Posterior cingulate gyrus (tissue), 11 donors: ENCODE data around the gene STXBP3.

Source experiments
- DNase-seq, 10 donors: peaks; one replicate each; pipeline versions ENCODE4 v3.0.0 to v3.0.0-alpha.2; 2020 to 2021; ENCODE audit warnings: mixed read lengths in 3 of 10
- intact Hi-C: fragments of 100-400 bp; cut with DNase I; formaldehyde crosslinking; loops from one replicate; pipeline ENCODE4 v1.15.1; 2023

STXBP3 gene

DNA sequence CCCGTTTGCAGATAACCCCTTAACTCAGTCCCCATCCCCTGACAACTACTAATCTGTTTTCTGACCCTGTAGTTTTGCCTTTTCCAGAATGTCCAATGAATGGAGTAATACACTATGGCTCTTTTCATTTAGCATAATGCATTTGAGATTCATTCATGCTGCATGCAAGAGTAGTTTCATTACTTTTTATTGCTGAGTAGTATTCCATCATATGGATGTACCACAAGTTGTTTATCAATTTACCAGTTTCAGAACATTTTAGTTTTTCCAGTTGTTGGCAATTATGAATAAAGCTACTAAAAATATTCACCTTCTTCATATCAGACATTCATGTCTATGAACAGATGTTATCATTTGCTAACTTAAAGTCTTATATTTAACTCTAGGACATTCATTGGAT, 45.3 kb downstream of the STXBP3 start:
- intact Hi-C loops = no loop called here
- no peak for DNase-seq

DNA sequence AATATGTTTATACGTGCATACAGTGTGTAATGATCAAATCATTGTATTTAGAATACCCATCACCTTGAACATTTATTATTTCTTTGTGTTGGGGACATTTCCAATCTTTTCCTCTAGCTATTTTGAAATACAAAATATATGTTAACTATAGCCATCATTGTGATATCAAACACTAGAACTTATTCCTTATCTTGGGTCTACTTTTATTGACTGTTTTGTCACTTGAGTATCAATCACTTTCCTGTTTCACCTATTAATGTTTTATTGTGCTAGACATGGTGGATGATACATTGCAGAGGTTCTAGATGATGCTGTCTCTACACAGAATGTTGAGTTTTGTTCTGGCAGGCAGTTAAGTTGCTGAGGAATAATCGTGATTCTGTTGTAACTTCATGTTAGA, 45.9 kb downstream of the STXBP3 start:
- no peak for DNase-seq
- intact Hi-C loops = no loop called here

DNA sequence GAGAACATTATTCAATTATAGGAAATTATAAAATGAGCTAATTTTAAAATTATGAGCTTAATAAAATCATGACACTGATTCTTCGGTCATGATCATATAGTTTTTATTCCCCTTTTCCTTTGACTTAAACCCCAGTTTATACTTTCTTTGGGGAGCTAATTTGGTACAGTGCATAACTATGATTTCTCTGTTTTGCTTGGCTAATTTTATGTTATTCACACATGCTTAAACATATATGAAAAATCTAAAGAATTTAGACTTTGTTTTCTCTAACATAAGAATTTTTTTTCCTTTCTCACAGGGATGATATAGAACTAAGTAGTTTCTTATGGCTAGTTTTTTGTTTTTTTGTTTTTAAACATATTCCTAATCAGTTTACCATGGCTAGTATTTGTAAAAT, 52.5 kb downstream of the STXBP3 start:
- intact Hi-C loops = no loop called here
- no peak for DNase-seq

DNA sequence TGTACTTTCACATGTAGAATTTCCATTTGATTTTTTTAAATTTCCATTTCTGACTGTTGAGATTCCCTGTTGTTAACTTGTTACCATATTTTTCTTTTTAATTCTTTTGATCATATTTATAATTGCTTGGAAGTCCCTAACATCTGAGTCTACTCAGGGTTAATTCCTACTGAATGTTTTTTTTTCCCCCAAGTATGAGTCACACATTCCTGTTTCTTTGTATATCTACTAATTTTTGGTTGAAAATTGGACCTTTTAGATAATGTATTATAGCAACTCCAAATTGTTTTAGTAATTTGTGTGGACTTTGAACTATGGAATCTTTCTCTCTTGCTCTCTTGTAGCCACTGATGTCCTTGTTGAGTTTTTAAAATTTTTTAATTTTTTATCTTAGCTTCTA, 54.6 kb downstream of the STXBP3 start:
- intact Hi-C loops = no loop called here
- DNase-seq = no peak

DNA sequence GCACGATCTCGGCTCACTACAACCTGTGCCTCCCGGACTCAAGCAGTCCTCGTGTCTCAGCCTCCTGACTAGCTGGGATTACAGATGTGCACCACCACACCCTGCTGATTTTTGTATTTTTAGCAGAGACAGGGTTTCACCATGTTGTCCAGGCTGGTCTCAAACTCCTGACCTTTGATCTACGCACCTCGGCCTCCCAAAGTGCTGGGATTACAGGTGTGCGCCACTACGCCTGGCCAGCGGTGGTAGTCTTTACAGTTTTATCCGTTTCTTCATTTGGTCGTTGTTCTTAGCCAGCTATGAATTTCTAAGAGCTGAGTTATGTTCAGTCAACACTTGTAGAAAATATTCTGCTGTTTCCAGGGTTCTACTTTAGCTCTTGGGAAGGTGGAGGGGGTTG, 57.1 kb downstream of the STXBP3 start:
- DNase-seq = no peak
- intact Hi-C loops = no loop called here

DNA sequence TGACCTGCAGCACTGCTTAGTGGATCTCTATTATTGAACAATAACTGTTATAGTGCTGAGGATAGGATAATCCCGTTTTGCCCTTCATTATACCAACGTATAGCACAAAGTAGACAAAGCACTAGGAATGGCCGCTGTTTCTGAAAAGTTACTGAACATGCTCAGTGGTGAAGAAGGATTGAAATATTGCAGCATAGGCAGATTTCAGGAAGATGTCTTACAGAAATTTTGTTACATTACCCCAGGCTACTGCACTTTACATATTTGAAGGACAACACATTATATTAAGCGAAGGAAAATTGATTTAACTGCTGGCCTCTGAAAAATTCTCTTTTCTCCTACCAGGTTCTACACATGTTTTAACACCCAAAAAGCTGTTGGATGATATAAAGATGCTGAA, 62.0 kb downstream of the STXBP3 start:
- intact Hi-C loops = no loop called here
- DNase-seq = no peak

DNA sequence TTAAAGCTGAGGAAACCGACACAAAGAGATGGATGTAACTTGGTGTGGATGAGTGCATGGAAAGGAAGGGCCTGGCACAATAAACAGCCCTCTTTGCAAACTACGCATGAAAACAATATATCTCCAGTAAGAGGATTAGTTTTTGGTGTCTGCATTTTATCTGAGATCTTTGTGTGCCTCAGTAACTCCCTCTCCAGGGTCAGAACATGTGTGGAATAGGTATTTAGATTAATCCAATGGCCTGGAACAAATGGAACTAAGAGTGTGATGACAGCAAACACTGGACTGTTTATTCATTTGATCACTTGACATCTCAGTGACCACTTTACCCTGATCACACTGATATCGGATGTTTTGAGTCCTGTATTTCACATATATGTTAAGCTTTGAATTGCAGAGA, 65.1 kb downstream of the STXBP3 start:
- DNase-seq = no peak
- intact Hi-C loops = loop anchor here (10.0 kb wide), 1 partner anchor 117 kb away; the partner anchor contains the start of gene PRPF38B

DNA sequence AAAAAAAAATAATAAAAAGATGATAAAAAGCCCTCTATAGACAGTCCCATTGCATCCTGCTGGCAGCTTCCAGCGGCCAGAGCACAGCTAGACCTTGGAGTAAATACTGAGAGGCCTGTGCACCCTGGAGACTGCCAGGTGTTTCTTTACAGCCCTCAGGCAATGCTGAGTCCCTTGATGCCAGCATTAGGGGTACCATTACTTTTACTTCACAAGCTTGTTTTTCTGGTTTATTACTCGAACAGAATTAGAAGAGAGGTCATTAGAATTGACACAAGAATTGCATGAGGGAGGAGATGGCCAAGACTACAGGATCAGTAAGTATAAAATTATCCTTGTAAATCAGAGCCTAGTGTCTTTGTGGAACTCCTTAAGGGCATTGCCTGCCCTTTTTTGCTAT, 66.9 kb downstream of the STXBP3 start:
- DNase-seq = no peak
- intact Hi-C loops = loop anchor here (10.0 kb wide), 1 partner anchor 119 kb away; the partner anchor contains the start of gene PRPF38B

DNA sequence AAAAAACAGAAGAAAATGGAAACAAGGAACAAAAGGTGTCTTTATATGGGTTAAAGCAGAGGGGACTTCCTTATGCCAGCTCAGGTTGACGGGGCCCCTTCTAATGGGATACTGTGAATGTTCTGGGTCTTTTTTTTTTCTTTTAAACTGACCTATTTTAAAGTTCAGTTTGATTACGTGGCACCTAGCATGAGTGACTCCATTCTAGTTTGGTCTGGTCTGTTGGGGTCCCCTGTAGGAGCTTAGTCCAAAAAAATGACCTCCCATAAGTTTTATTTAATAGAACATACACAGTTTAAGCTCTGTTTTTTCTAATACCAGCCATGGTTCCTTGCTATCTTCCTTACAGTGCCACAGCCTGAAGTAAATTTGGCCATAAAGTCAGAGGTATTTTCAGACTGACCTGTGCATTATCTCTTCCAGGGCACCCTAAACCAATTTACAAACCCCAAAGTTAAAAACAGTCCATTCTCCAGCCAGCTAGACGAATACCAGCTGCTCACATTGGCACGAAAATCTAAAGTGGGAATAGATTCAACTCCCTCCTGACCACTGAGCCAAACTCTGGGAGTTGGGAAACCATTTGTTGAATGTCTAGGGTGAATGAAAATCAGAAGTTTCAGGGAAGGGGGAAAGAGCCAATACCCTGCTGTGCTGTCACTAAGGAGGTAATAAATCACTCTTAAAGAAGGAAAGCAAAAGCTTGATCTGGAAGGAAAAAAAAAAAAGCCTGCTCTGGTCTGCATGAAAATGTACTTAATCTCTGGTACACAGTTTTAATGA, 68.1 kb downstream of the STXBP3 start:
- intact Hi-C loops = loop anchor here (5.0 to 10.0 kb wide), 2 partner anchors 67 to 120 kb away; partner anchors contain the start of genes PRPF38B and STXBP3
- DNase-seq = no peak

DNA sequence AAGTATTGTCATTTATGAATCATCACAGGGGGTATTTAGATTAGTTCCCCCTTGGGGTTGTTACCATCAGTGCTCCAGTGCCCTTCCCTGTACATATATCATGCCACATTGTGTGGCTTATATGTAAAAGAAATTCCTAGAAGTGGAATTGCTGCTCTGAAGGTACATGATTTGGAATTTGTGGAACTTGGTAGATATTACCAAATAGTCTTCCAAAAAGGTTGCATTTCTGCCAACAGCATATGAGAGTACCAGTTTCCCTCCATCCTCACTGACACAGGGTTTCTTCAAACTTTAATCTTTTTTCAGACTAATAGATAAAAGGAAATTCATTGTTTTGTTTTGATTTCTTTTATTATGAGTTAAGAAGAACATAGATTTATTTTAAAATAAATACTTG, 69.1 kb downstream of the STXBP3 start:
- no peak for DNase-seq
- intact Hi-C loops = loop anchor here (5.0 to 10.0 kb wide), 2 partner anchors 68 to 121 kb away; partner anchors contain the start of genes PRPF38B and STXBP3

DNA sequence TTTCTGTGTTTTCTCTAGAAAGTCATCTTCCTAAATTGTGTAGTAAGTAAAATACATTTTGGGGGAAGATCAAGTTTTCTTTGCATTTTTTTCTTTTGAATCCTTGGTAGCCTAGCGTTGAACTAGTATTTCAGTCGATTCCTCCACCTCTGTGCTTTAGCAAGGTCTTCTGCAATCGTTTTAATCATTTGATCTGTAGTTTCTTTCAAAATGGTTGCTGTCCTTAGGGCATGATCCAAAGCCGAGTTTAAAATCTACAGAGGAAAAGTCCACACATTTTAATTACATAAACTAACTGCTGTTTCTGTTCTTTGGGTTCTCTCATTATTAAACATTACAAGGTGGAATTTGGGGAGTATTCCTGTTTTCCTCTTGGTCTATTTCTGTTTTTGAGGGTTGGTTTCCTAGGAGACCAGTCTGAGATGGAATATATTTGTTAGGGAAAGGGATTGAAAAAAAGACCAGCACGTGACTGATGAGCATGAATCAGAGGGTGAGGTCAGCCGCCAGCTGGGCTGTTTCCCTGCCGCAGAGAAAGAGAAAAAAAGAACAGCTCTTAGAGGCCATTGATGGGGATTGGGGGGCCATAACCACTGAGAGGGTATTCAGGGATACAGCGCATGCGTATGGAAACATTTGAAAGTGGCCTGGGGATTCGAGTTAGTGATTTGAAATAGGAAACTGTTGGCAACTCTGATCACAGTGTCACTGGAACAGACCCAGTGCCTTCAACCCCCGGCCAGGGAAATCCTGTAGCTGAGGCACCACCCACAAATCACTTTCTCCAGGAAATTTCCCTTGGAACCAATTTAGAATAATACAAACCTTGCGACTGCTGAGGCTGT, 69.8 kb downstream of the STXBP3 start:
- peak; percentile 63 to 96 (median 78) for DNase-seq
- intact Hi-C loops = loop anchor here (5.0 to 10.0 kb wide), 2 partner anchors 69 to 121 kb away; partner anchors contain the start of genes PRPF38B and STXBP3

DNA sequence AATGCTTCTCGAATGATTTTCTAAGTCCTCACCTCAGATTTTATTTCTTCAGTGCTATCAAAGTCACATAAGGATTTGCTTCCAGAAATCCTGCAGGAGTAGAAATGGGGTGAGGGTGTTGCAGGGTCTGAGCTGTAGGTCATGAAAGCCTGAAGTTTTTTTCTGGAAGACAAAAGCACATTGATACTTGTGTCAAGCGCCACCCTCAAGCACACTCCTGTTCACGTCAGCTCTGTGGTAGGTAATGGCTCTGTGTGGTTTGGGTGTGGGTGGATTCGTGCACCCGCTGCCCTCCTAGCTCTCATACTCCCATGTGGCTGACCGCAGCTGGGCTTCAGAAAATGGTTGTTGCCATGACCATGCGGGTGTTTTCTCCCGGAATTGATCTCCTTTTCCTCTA, 70.5 kb downstream of the STXBP3 start:
- intact Hi-C loops = loop anchor here (5.0 to 10.0 kb wide), 2 partner anchors 70 to 122 kb away; partner anchors contain the start of genes PRPF38B and STXBP3
- peak in 5 of 10 donors; percentile 17 to 88 (median 27) for DNase-seq

DNA sequence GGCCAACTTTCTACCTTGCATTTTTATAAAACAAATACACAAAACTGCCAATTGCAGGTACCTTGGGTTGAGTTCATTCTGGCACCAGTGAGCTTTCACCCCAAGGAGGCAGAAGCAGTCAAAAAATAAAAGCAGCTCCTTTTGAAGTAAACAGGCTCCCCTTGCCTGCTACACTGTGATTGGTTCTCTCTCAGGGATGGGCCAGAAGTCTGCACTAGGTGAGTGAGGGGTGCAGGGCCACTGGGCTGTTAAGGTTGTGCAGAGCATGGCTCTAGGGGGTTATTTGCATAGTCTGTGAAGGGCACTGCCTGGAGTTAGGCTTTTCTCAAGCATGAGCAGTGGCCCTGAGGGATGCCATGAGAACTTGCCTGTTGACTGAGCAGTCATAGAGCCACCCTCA, 71.3 kb downstream of the STXBP3 start:
- DNase-seq = no peak

DNA sequence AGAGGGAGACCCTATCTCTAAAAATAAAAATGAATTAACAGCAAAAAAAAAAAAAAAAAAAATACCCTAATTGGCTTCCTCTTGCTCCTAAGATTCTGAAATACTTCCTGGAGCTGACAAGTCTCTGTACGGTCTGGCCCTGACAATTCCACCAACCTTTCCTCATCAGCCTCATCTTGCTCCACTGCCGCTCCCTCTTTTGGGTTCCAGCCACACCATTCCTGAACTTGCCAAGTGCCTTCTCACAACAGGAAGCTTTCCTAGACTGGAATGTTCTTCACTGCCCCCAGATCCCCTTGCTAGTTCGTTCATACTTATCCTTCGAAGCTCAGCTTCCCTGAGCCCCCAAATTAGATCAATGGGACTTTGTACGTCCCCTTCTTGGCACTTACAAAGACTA, 73.4 kb downstream of the STXBP3 start:
- intact Hi-C loops = loop anchor here (5.0 to 10.0 kb wide), 2 partner anchors 73 to 125 kb away; partner anchors contain the start of genes PRPF38B and STXBP3

More for the DNA sequence above, 71.3 kb downstream of the STXBP3 start:
- intact Hi-C loops = loop anchor here (5.0 to 10.0 kb wide), 2 partner anchors 71 to 123 kb away; partner anchors contain the start of genes PRPF38B and STXBP3

DNA sequence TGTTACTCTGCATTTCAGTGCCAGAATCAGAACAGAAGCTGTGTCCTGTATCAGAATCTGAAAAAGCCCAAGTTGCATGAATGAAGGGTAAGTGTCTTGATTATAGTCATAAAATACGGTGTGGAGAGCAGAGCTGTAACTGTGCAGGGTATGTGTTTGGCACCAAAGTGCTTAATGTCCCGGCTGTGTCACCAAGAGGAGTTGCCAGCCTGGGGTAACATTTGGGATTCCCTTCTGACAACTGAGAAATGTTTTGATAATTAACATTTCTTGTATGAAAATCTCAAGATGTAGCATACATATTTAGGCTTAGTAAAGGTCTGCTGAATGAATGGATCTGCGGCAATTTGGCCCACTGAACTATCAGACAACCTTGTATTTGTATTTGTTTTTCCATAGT, 77.2 kb downstream of the STXBP3 start:
- intact Hi-C loops = no loop called here

More for the DNA sequence above, 73.4 kb downstream of the STXBP3 start:
- no peak for DNase-seq

DNA sequence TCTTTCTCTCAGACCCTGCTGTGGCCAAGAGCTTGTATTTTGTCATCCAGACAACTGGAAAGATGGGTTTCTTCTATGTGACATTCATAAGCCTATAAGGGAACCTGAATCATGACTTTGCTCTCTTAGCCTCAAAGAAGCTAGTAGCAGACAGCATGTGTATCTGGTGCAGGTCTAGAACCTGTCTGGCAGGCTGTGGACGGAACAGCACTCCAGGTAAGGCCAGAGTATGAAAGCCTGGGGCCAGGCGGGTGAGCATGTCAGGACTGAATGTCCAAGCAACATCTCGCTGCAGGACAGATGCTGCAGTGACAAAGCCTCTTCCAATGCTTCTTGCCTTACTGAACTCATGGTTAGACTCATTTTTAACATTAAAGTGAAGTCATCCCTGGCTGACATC, 77.6 kb downstream of the STXBP3 start:
- intact Hi-C loops = no loop called here
- DNase-seq = no peak

More for the DNA sequence above, 77.2 kb downstream of the STXBP3 start:
- no peak for DNase-seq

DNA sequence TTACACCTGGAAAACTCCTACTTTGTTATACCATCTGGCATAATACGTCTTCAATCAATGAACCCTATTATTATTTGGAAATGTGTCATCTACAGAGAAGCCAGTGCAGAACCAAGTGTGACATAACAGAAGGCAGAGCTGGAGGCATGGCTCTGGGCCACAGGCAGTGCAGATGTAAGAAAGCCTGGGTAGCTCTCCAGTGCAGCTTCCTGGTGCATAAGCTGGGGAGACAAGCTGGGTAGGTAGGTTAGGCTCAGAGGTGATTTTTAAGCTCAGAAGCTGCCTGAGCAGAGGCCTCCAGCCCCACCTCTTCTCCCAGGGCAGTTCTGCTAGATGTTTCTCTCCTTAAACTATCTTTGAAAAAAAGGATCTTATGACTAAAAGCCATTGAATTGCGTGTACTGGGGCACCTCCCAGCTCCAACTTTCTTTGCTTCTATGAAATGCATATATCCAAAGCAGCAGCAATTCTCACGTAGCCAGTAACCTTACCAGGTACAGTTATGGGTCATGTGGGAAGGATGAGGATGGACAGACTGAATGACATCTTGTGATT, 79.7 kb downstream of the STXBP3 start:
- intact Hi-C loops = no loop called here

DNA sequence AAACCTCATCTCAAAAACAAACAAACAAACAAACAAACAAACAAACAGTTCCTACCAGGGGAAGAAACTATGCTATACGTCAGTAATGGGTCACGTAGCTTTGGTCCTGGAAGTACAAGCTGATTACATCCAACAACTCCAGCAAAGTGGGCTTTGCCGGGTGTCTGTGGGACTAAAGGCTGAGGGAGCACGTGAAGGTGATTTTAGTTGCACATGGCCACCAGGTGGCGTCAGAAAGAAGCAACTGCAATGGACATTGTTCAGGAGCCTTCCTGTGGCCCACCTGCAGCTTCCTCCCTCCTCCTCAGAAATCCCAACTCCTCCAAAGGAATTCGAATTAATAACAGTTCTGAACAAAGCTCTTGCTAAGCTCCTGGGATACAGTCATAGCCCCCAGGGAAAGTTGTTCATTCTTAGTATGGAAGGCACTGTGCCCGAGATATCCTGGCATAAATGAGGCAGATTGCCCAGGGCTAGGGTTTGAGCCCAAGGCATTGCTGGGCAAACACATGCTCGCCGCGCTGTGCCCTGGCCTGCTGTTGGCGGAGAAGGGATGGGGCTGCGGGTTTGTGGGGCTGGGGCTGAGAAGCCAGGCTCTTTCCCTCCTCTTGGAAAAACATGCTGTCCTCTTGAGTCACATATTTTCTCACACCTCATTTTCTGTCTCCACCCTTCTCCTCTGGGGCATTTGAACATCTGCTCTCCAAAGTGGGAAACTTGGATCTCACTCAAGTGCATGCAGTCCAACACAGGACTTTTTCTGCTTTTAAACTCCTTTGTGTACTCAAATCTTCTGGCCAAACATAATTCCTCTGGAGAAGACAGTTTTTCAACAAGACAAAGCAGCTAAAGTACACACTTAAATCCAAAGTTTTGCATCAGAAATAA, 81.8 kb downstream of the STXBP3 start:
- peak; percentile 52 to 95 (median 82) for DNase-seq
- intact Hi-C loops = loop anchor here (1.0 kb wide), 1 partner anchor 70 kb away; no protein-coding TSS in a partner anchor

More for the DNA sequence above, 79.7 kb downstream of the STXBP3 start:
- DNase-seq = peak in 3 of 10 donors; percentile 26 to 91 (median 44)

DNA sequence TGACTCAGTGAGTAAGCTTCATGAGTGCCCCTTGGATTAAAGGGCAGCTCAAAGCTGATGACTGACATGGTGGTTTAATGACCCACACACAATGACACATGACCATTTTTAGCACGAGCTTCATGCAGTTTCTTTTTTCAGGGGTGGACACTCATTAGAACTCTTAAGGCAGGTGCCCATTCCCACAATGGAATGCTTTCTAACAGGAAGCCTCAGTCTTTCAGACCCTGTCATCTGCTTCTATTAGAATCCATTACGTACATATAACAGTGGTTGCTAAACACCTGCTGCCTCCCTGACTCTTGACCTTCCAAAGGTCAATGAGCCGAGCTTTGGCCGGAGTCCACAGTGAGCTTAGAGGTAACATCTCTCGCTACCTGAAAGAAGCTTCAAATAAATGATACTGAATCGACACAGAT, 83.0 kb downstream of the STXBP3 start:
- no peak for DNase-seq
- intact Hi-C loops = no loop called here
